ENCODE results near the gene DNER. TPM values are rescaled to one million over a fixed set of nuclear protein-coding genes. Genes with fewer than 3 reads are reported as not detected.

The DNER gene
- total RNA-seq, 3 donors from 2014 or later (not counting 1 experiment from before 2014, with no cell fraction given), result not detected

- no peaks in the 10 kb centered on the region for H3K27me3 ChIP-seq (ENCODE audit: control insufficient read depth, insufficient read depth, low read length)
- TF ChIP-seq CTCF (IDR thresholded peaks at IDR 0.05), result no peak
- no peak overlapping the region for H3K4me3 ChIP-seq (ENCODE audit: low read length)
- WGBS (ENCODE audit: insufficient coverage), result 98% methylated on average over 5 of the region's 6 CpGs
- Mint-ChIP-seq H3K4me3 (no peak overlapping the region), H3K27ac (no peak overlapping the region), H3K9me3 (peaks cover 0 to 4% of the 10 kb centered on the region in 2 donors), H3K36me3 (no peaks in the 10 kb centered on the region), H3K4me1 (no peaks in the 10 kb centered on the region), H3K27me3 (ENCODE audit: low read depth in 2 of 2) (peaks cover 10 to 15% of the 10 kb centered on the region in 2 donors)
- intact Hi-C loops (cut with micrococcal nuclease), result no loop called here
- no peak overlapping the region for H3K27ac ChIP-seq (ENCODE audit: low read length)
- no peaks in the 10 kb centered on the region for H3K9me3 ChIP-seq (ENCODE audit: control insufficient read depth, insufficient read depth, low read length)
- no peaks in the 10 kb centered on the region for H3K4me1 ChIP-seq (ENCODE audit: control insufficient read depth, insufficient read depth, low read length)
- DNase-seq, result no peak
- no peak for ATAC-seq
- H3K36me3 ChIP-seq (ENCODE audit: control insufficient read depth, insufficient read depth, low read length), result no peaks in the 10 kb centered on the region
Observed at GRCh38 chr2:229438430-229439159, 275.8 kb downstream of the DNER start.

- Histone ChIP-seq H3K36me3 (ENCODE audit: control insufficient read depth, insufficient read depth, low read length) (no peaks in the 10 kb centered on the region), H3K4me1 (ENCODE audit: control insufficient read depth, insufficient read depth, low read length) (no peaks in the 10 kb centered on the region), H3K4me3 (ENCODE audit: low read length) (no peak overlapping the region), H3K9me3 (ENCODE audit: control insufficient read depth, insufficient read depth, low read length) (no peaks in the 10 kb centered on the region), H3K27me3 (ENCODE audit: control insufficient read depth, insufficient read depth, low read length) (no peaks in the 10 kb centered on the region), H3K27ac (ENCODE audit: low read length) (no peak overlapping the region)
- Mint-ChIP-seq H3K4me1 (no peaks in the 10 kb centered on the region), H3K27ac (no peak overlapping the region), H3K36me3 (no peaks in the 10 kb centered on the region), H3K9me3 (peaks cover 0 to 4% of the 10 kb centered on the region in 2 donors), H3K27me3 (ENCODE audit: low read depth in 2 of 2) (peaks cover 10 to 15% of the 10 kb centered on the region in 2 donors), H3K4me3 (no peak overlapping the region)
- WGBS (ENCODE audit: insufficient coverage), result 94% methylated on average over 2 of the region's 2 CpGs
- DNase-seq (no peak), ATAC-seq (no peak)
- intact Hi-C loops (cut with micrococcal nuclease), result no loop called here
- TF ChIP-seq CTCF (IDR thresholded peaks at IDR 0.05), result no peak
Observed at GRCh38 chr2:229437467-229437866, 276.9 kb downstream of the DNER start.

GRCh38 chr2:229434187-229434586 lies 280.2 kb downstream of the DNER start:
- no peak for TF ChIP-seq CTCF (IDR thresholded peaks at IDR 0.05)
- Mint-ChIP-seq H3K4me3 (no peak overlapping the region), H3K27ac (no peak overlapping the region), H3K4me1 (no peaks in the 10 kb centered on the region), H3K9me3 (no peaks in the 10 kb centered on the region), H3K27me3 (ENCODE audit: low read depth in 2 of 2) (no peaks in the 10 kb centered on the region), H3K36me3 (no peaks in the 10 kb centered on the region)
- H3K4me3 ChIP-seq (ENCODE audit: low read length), result no peak overlapping the region
- H3K27ac ChIP-seq (ENCODE audit: low read length), result no peak overlapping the region
- no peaks in the 10 kb centered on the region for H3K36me3 ChIP-seq (ENCODE audit: control insufficient read depth, insufficient read depth, low read length)
- intact Hi-C loops (cut with micrococcal nuclease), result no loop called here
- 78% methylated on average over 2 of the region's 2 CpGs for WGBS (ENCODE audit: insufficient coverage)
- H3K9me3 ChIP-seq (ENCODE audit: control insufficient read depth, insufficient read depth, low read length), result no peaks in the 10 kb centered on the region
- no peak for ATAC-seq
- H3K4me1 ChIP-seq (ENCODE audit: control insufficient read depth, insufficient read depth, low read length), result no peaks in the 10 kb centered on the region
- no peak for DNase-seq
- H3K27me3 ChIP-seq (ENCODE audit: control insufficient read depth, insufficient read depth, low read length), result no peaks in the 10 kb centered on the region

GRCh38 chr2:229433351-229433750 lies 281.0 kb downstream of the DNER start:
- Mint-ChIP-seq H3K4me1 (no peaks in the 10 kb centered on the region), H3K36me3 (no peaks in the 10 kb centered on the region), H3K4me3 (no peak overlapping the region), H3K9me3 (no peaks in the 10 kb centered on the region), H3K27ac (no peak overlapping the region), H3K27me3 (ENCODE audit: low read depth in 2 of 2) (no peaks in the 10 kb centered on the region)
- DNase-seq (no peak), ATAC-seq (no peak)
- intact Hi-C loops (cut with micrococcal nuclease), result no loop called here
- Histone ChIP-seq H3K27ac (ENCODE audit: low read length) (no peak overlapping the region), H3K4me1 (ENCODE audit: control insufficient read depth, insufficient read depth, low read length) (no peaks in the 10 kb centered on the region), H3K4me3 (ENCODE audit: low read length) (no peak overlapping the region), H3K27me3 (ENCODE audit: control insufficient read depth, insufficient read depth, low read length) (no peaks in the 10 kb centered on the region), H3K9me3 (ENCODE audit: control insufficient read depth, insufficient read depth, low read length) (no peaks in the 10 kb centered on the region), H3K36me3 (ENCODE audit: control insufficient read depth, insufficient read depth, low read length) (no peaks in the 10 kb centered on the region)
- WGBS (ENCODE audit: insufficient coverage), result 88% methylated on average over 5 of the region's 5 CpGs
- TF ChIP-seq CTCF (IDR thresholded peaks at IDR 0.05), result no peak

Data from natural killer cell (primary cell).